H9 (cell line): ENCODE data around the gene SEZ6. TPM values are rescaled to one million over a fixed set of nuclear protein-coding genes. Genes with fewer than 3 reads are reported as not detected.

Experiments used
- DNase-seq: peaks from one replicate; pipeline ENCODE4 v3.0.0-alpha.2; 2017
- H2AFZ ChIP-seq: one replicate; pipeline ENCODE4 v1.6.1; 2013; ENCODE audit warnings: mild to moderate bottlenecking, low read length, control low read depth, moderate library complexity
- H2AK5ac ChIP-seq: 2 replicates; pipeline ENCODE4 v1.6.1; 2013; ENCODE audit warnings: low read length, control low read depth, mixed read lengths; ENCODE audit not compliant: insufficient read length
- H2BK120ac ChIP-seq: one replicate; pipeline ENCODE4 v1.6.1; 2013; ENCODE audit warnings: low read depth, mild to moderate bottlenecking, low read length, control low read depth, inconsistent platforms; ENCODE audit not compliant: poor library complexity, severe bottlenecking
- H2BK12ac ChIP-seq: 2 replicates; pipeline ENCODE4 v1.6.1; 2013; ENCODE audit warnings: low read length, control low read depth, mixed read lengths, low read depth; ENCODE audit not compliant: insufficient read length
- H2BK15ac ChIP-seq: 2 replicates; pipeline ENCODE4 v1.6.1; 2013; ENCODE audit warnings: low read depth, low read length, control low read depth
- H2BK20ac ChIP-seq: one replicate; pipeline ENCODE4 v1.6.1; 2013; ENCODE audit warnings: low read depth, mild to moderate bottlenecking, low read length, control low read depth, inconsistent platforms; ENCODE audit not compliant: poor library complexity, severe bottlenecking
- H2BK5ac ChIP-seq: 2 replicates; pipeline ENCODE4 v1.6.1; 2013; ENCODE audit warnings: low read length, control low read depth, mixed read lengths; ENCODE audit not compliant: insufficient read length
- H3K14ac ChIP-seq: 2 replicates; pipeline ENCODE4 v1.6.1; 2013; ENCODE audit warnings: low read length, control low read depth; ENCODE audit not compliant: insufficient read depth
- H3K18ac ChIP-seq: 2 replicates; pipeline ENCODE4 v1.6.1; 2013; ENCODE audit warnings: low read depth, mild to moderate bottlenecking, mixed read lengths, low read length, control low read depth; ENCODE audit not compliant: insufficient read length
- H3K23ac ChIP-seq: 2 replicates; pipeline ENCODE4 v1.6.1; 2013; ENCODE audit warnings: low read length, control low read depth, mixed read lengths, low read depth; ENCODE audit not compliant: insufficient read length
- H3K23me2 ChIP-seq: 2 replicates; pipeline ENCODE4 v1.6.1; 2013; ENCODE audit warnings: low read depth, mild to moderate bottlenecking, mixed read lengths, low read length, control low read depth; ENCODE audit not compliant: insufficient read length, poor library complexity, severe bottlenecking
- H3K27ac ChIP-seq: 2 replicates; pipeline ENCODE4 v1.5.1; 2013; ENCODE audit warnings: low read length, control low read depth, mixed read lengths, low read depth; ENCODE audit not compliant: insufficient read length
- H3K27me3 ChIP-seq: 2 replicates; pipeline ENCODE4 v1.6.1; 2013; ENCODE audit warnings: low read length, control low read depth, inconsistent platforms; ENCODE audit not compliant: insufficient read depth
- H3K4ac ChIP-seq: 2 replicates; pipeline ENCODE4 v1.6.1; 2013; ENCODE audit warnings: low read depth, mild to moderate bottlenecking, control low read depth, inconsistent platforms, low read length, moderate library complexity
- H3K4me1 ChIP-seq: 2 replicates; pipeline ENCODE4 v1.6.1; 2013; ENCODE audit warnings: low read length, control low read depth, inconsistent platforms; ENCODE audit not compliant: insufficient read depth
- H3K4me2 ChIP-seq: 2 replicates; pipeline ENCODE4 v1.6.1; 2013; ENCODE audit warnings: low read length, control low read depth, mixed read lengths; ENCODE audit not compliant: insufficient read length, insufficient read depth
- H3K56ac ChIP-seq: 2 replicates; pipeline ENCODE4 v1.6.1; 2013; ENCODE audit warnings: low read depth, mild to moderate bottlenecking, mixed read lengths, low read length, control low read depth; ENCODE audit not compliant: insufficient read length
- H3K79me1 ChIP-seq: 2 replicates; pipeline ENCODE4 v1.6.1; 2013; ENCODE audit warnings: low read depth, mild to moderate bottlenecking, moderate library complexity, low read length, control low read depth, inconsistent platforms; ENCODE audit not compliant: insufficient read depth, poor library complexity, severe bottlenecking
- H3K79me2 ChIP-seq: 2 replicates; pipeline ENCODE4 v1.6.1; 2013; ENCODE audit warnings: low read length, control low read depth, inconsistent platforms; ENCODE audit not compliant: insufficient read depth
- H3K9ac ChIP-seq: 2 replicates; pipeline ENCODE4 v1.6.1; 2013; ENCODE audit warnings: low read length, control low read depth, mixed read lengths; ENCODE audit not compliant: insufficient read length; ENCODE audit errors: extremely low read depth
- H3K9me3 ChIP-seq: one replicate; pipeline ENCODE4 v1.6.1; 2013; ENCODE audit warnings: low read depth, low read length, inconsistent platforms; ENCODE audit not compliant: control insufficient read depth
- H3T11ph ChIP-seq: one replicate; pipeline ENCODE4 v1.6.1; 2013; ENCODE audit warnings: mild to moderate bottlenecking, low read length, control low read depth, inconsistent platforms
- H4K20me1 ChIP-seq: one replicate; pipeline ENCODE4 v1.6.1; 2013; ENCODE audit not compliant: control insufficient read depth, insufficient read length, insufficient read depth
- H4K5ac ChIP-seq: 2 replicates; pipeline ENCODE4 v1.6.1; 2013; ENCODE audit warnings: low read depth, mild to moderate bottlenecking, mixed read lengths, low read length, control low read depth; ENCODE audit not compliant: insufficient read length
- H4K8ac ChIP-seq: replicated peaks from 2 replicates; pipeline ENCODE4 v1.6.1; 2013; ENCODE audit warnings: low read length, control low read depth, mixed read lengths, low read depth; ENCODE audit not compliant: insufficient read length
- H4K91ac ChIP-seq: 2 replicates; pipeline ENCODE4 v1.6.1; 2013; ENCODE audit warnings: low read depth, mild to moderate bottlenecking, moderate library complexity, mixed read lengths, low read length, control low read depth; ENCODE audit not compliant: insufficient read length
- H3K27ac Mint-ChIP-seq, 3 experiments: 2 replicates in 2 of 3; 3 replicates in 1 of 3; pipeline ENCODE4 v1.8.0; 2020 to 2021; ENCODE audit warnings: mixed read lengths in 3 of 3, mild to moderate bottlenecking in 1 of 3, moderate library complexity in 1 of 3
- H3K27me3 Mint-ChIP-seq: 2 replicates; pipeline ENCODE4 v1.8.0; 2021; ENCODE audit warnings: low read depth, mild to moderate bottlenecking, moderate library complexity, mixed read lengths
- H3K36me3 Mint-ChIP-seq, 3 experiments: 2 replicates in 2 of 3; 3 replicates in 1 of 3; pipeline ENCODE4 v1.8.0; 2020 to 2021; ENCODE audit warnings: low read depth in 3 of 3, mixed read lengths in 3 of 3; ENCODE audit not compliant: insufficient read depth in 1 of 3
- H3K4me1 Mint-ChIP-seq, 2 experiments: 2 replicates each; pipeline ENCODE4 v1.8.0; 2020; ENCODE audit warnings: mixed read lengths in 2 of 2
- H3K4me3 Mint-ChIP-seq, 2 experiments: 2 replicates in 1 of 2; 3 replicates in 1 of 2; pipeline ENCODE4 v1.8.0; 2020 to 2021; ENCODE audit warnings: mild to moderate bottlenecking in 2 of 2, mixed read lengths in 2 of 2, moderate library complexity in 1 of 2
- H3K9me3 Mint-ChIP-seq, 2 experiments: 2 replicates in 1 of 2; 3 replicates in 1 of 2; pipeline ENCODE4 v1.8.0; 2020; ENCODE audit warnings: mild to moderate bottlenecking in 2 of 2, mixed read lengths in 2 of 2, moderate library complexity in 1 of 2
- CTCF ChIP-seq: fragments of 200-600 bp; sonication (generic); conservative IDR thresholded peaks from 3 replicates; pipeline ENCODE4 v1.8.0; 2021; ENCODE audit warnings: antibody characterized with exemption, mild to moderate bottlenecking
- WGBS: extraction: QIAGEN DNeasy Blood & Tissue Kit; methylation state at CpG from one replicate; pipeline ENCODE4 v1.1.7; 2013; ENCODE audit warnings: missing lambda C conversion rate, low lambda C conversion rate, mixed read lengths; ENCODE audit not compliant: insufficient read length; ENCODE audit errors: extremely low coverage; 5-methylcytosine and 5-hydroxymethylcytosine counted together
- total RNA-seq: library from RNA; stranded (reverse); gene quantifications from 2 replicates; pipeline ENCODE4 v1.2.1, GENCODE V29; 2021

Gene SEZ6
- total RNA-seq, 1 experiment from 2014 or later, result 1.8 TPM

DNA sequence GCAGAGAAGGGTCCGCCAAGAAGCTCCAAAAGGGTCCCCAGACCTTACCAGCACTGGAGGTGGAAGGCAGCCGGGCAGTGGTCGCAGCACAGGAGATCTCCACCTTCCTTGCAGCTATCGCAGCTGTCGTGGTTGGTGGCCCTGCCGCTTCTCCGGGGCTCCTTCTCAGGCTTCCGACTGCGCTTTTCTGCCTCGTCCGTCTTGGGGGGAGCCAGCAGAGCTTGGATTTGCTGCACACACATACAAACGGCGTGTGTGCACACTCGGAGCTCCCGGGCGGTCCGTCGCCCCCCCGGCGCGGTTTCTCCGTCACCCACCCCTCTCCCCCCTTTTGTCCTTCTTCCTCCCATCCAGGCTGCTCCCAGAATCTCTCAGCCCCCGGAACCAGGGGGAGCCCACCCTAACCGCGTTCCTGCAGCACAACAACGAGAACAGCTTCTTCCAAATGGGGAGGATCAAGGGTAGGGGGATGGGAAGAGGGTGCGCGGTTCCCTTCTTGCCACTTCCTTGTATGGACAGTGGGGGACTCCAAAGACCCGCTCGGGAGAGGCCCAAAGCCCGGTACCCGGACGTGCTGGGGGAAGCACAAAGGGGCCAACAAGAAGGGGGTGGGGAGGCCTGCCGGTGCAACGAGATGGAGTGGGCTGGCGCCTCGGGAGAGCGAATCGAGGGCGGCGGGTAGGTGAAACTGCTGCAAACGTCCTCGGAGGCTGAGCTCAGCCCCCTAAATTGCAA is 55.6 kb downstream of the SEZ6 start:
- Histone ChIP-seq H3K79me1 (no peaks in the 10 kb centered on the region), H3K27ac (peak overlapping the region; percentile 23), H3K23me2 (peaks cover 11% of the 10 kb centered on the region), H3T11ph (no peak overlapping the region), H4K20me1 (no peaks in the 10 kb centered on the region), H2BK20ac (no peak overlapping the region), H3K9me3 (no peaks in the 10 kb centered on the region), H3K4me1 (peaks cover 7% of the 10 kb centered on the region; the same call in 1 of the 2 replicates), H3K18ac (peak overlapping the region; percentile 64), H3K56ac (no peak overlapping the region), H2BK12ac (no peak overlapping the region), H3K4me2 (peak overlapping the region; percentile 91), H3K23ac (no peak overlapping the region), H3K14ac (peak overlapping the region; percentile 81), H2AFZ (no peak overlapping the region), H3K79me2 (peaks cover 40% of the 10 kb centered on the region), H3K9ac (peak overlapping the region; percentile 71), H4K8ac (no peak overlapping the region), H4K91ac (no peak overlapping the region), H2BK120ac (no peak overlapping the region), H3K27me3 (no peaks in the 10 kb centered on the region), H3K4ac (no peak overlapping the region; the same call in 1 of the 2 replicates), H2AK5ac (no peak overlapping the region), H2BK15ac (no peak overlapping the region; the same call in 1 of the 2 replicates), H4K5ac (no peak overlapping the region), H2BK5ac (no peak overlapping the region)
- H3K9me3 Mint-ChIP-seq, result no peaks in the 10 kb centered on the region
- no CpG with 5 or more reads among the region's 43 CpGs for WGBS
- H3K27me3 Mint-ChIP-seq, result no peaks in the 10 kb centered on the region; the same call in 1 of the 2 replicates
- H3K27ac Mint-ChIP-seq, result peak overlapping the region; percentile 91 to 96 (median 96); a peak in 6 of 7 replicates
- H3K36me3 Mint-ChIP-seq, result peaks cover 10 to 36% (median 25%) of the 10 kb centered on the region in 3 experiments; a peak in 6 of 7 replicates
- H3K4me3 Mint-ChIP-seq, result peak overlapping the region; percentile 92 to 96
- peak; percentile 80 for DNase-seq
- TF ChIP-seq CTCF, result no peak
- H3K4me1 Mint-ChIP-seq, result peaks cover 21 to 23% of the 10 kb centered on the region in 2 experiments
